Activated effector memory CD4-positive, alpha-beta T cell treated with anti-CD3 and anti-CD28 coated beads, Interleukin-2, amount 50 U/mL, for 16 hours (primary cell): ENCODE data around the gene KCNN3.
A peak's percentile ranks its signal among the peaks of the same experiment; 100 is the strongest.

Experiments used
- DNase-seq: peaks from one replicate; pipeline ENCODE4 v3.0.0-alpha.2; 2020

KCNN3 gene

GRCh38 chr1:154786804-154787570 lies 83.1 kb downstream of the KCNN3 start:
- peak; percentile 46 for DNase-seq

DNA sequence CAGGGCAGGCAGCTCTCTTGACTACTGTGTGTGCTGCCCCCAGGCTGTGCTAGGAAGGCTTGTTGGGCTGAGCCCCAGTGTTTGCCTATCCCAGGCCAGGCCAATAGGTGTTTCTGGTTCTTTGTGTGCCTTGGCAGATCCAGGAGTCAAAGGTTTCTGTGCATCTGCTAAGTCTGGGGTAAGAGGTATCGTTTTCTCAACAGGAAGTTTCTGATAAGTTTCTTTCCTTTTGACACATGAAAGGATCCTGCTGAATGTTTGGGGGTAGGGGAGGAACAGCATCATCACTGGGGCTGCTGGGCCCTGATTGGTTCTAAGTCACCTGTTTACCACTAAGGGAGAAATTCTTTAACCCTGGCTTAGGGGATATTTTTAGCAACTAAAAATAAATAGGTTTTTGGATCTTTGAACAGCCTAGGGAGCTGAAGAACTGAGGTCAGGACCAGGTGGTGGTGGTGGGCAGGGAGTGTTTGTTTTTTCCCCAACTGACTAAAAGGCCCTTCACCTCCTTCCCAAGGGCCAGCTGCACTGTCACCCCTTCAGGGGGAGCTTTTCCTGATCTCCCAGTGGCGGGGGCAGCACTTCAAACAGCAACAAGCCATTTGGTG lies 85.1 kb downstream of the KCNN3 start:
- DNase-seq, result peak; percentile 69

GRCh38 chr1:154784416-154784815 lies 85.7 kb downstream of the KCNN3 start:
- peak; percentile 58 for DNase-seq

DNA sequence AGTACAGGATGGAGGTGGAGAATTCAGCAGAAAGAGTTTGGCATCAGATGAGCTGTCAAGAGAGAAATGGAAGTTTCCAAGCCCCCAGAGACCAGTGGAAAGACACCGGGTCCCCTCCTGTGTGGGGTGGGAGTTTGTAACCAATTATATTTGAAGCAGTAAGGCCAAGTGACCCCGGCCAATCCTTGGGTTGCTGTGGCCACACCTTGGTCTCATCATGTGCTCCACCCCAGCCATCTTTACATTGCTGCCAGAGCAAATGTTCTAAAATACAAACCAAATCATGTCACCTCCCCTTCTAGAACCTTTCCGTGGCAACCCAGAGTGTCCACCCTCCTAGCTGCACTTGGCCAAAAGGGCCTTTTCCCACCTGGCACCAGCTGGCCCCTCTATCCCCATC lies 86.1 kb downstream of the KCNN3 start:
- DNase-seq, result no peak

- peak; percentile 22 for DNase-seq
Measured at GRCh38 chr1:154780541-154780940, 89.5 kb downstream of the KCNN3 start.

DNA sequence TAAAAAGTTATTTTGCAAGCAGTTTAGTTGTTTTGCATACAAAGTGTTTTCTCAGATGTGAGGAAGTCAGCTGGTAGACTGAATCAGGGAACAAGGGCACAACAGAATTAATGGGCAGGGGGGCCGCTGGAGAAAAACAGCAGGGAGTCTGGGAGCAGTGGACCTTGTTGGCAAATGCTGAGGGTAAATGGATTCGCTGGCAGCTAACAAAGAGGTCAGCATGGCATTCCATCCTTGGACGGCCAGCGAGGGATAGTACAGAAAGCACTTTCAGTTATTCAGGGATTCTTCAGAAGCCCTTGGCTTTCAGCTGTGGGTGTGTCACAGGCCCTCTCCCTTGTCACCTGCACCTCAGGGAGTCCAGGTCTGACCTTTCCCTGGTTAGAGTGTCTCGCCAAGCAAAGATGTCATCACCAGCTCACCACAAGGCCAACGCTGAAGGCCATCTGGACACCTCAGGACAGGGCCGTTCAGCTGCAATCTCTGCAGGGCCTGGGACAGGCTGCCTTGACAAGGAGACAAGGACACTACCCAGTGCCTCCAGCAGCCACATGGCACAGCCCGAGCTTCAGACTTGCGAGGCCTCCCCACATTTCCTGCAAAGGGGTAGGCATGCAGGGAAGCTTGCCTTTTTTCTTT lies 90.4 kb downstream of the KCNN3 start:
- peak; percentile 50 for DNase-seq

- peak; percentile 33 for DNase-seq
Measured at GRCh38 chr1:154778944-154779343, 91.1 kb downstream of the KCNN3 start.

DNA sequence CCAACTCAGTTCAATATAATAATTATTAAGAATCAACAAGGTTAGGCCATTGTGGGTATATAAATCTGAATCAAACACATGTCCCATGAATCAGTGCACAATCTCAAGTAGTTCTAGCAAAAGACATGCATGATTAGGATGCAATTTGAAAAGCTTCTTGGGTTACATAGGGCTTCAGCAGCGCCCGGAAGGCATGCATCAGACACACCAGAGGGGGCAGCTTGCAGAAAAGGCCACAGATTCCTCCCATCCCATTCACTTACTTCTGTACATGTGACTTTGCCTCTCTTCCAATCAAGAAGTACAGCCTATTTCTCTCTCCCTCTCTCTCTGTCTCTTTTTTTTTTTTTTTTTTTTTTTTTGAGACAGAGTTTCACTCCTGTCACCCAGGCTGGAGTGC lies 91.8 kb downstream of the KCNN3 start:
- no peak for DNase-seq

DNA sequence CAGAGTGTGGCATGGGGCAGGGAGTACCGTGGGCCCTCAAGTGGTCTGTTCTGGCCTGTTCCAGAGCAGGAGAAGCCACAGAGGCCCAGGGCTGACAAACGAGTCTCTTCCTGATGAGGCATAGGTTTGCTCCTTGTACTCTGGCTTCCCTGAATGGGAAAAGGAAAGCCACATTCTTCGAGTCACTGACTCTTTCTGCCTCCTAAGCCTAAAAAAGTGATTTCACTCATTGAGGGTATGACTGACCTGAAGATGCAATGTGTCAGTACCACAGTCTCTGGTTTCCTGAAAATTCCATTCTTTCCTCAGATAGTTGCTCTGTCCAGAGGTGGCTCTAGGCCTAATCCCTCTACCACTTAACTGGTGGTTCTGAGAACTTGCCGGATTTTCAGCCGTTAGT lies 92.3 kb downstream of the KCNN3 start:
- no peak for DNase-seq

DNA sequence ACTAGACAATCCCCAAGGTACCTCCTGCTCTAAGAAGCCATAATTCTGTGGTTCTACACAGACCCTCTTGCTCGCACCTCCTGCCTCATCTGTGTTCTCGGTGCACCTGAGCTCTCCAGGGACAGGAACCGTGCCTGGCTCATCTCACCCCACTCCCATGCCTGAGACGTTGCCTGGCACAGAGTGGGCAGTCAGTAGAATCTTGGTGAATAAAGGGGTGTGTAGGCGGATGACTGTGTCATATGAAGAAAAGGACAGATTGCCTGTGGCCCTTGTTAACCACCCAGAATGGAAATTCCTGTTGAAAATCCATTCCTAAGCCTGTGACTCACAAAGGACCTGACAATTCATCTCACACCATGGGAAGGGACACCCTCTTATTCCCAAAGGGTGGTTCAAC lies 92.9 kb downstream of the KCNN3 start:
- DNase-seq, result peak; percentile 55

DNA sequence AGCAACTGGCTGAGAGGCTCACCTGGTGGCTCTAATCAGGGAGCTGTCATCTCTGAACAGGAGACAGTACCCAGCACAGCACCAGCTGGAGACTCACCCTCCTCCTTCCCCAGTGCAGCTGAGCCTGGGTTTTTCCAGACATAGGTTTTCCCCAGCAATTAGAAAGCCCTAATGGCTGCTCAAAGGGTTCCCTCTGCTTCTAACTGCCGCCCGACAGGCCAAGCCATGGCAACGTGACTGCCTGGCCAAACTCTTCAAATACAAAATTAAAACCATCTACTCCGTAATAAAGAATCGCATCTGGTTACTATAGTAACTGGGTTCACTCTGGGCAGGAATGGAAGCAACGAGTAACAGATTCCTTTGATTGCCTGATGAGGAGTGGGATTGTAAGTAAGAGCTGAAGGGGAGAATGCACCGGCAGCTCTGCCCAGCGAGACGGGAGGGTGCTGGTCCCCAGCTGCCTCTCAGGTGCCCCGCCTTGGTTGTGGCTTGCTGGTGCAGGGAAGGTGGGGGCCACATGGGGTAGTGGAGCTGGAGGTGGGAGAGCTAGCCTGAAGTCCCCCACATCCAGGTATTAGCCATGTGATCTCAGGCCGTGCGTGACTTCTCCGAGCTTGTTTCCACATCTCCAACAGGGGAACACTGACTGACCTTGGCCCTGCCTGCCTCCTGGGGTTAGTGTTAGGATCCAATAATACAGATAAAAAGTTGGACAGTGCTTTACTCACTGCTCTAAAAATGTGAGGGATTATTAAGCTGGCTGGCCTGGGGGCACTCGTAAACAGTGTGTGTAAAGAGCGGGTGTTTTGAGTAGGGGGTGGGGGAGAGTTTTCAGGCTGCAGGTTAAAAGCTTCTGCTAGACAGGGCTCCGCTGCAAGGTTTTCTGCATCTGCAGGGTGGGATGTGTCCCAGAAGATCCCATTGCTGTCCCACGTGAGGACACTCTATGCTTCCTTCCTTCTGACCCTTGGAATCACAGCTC lies 94.2 kb downstream of the KCNN3 start:
- DNase-seq, result peak; percentile 43

DNA sequence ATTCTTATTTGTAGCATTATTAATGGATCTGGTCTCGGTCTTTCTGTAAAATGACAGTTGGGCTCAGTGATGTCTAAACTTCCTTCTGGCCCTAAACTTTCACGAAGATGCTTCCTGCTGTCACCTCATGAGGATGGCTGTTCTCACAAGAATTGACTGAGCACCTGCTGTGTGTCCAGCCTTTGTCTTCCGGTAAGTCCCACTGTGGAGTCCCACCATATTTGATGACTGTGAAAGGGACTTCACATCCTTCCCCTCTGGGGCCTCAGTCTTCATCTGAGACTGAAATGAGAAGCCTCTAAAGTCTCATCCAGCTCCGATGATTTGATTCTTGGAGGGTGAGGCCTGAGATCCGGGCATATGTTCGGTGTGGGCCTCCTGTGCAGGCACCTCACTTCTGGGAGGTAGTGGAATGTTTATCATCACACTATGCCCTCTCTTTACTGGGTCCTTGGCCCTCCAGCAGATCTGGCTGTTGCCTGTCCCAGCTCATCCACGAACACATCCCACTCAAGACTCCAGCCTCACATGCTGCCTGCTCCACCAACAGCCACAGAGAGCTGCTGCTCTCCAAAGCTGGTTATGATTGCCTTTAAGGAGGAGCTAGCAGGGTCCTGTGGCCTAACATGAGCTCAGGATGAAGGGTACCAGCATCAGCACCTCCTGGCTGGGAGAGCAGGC lies 95.8 kb downstream of the KCNN3 start:
- peak; percentile 30 for DNase-seq

- DNase-seq, result peak; percentile 27
Measured at GRCh38 chr1:154773551-154773950, 96.5 kb downstream of the KCNN3 start.

DNA sequence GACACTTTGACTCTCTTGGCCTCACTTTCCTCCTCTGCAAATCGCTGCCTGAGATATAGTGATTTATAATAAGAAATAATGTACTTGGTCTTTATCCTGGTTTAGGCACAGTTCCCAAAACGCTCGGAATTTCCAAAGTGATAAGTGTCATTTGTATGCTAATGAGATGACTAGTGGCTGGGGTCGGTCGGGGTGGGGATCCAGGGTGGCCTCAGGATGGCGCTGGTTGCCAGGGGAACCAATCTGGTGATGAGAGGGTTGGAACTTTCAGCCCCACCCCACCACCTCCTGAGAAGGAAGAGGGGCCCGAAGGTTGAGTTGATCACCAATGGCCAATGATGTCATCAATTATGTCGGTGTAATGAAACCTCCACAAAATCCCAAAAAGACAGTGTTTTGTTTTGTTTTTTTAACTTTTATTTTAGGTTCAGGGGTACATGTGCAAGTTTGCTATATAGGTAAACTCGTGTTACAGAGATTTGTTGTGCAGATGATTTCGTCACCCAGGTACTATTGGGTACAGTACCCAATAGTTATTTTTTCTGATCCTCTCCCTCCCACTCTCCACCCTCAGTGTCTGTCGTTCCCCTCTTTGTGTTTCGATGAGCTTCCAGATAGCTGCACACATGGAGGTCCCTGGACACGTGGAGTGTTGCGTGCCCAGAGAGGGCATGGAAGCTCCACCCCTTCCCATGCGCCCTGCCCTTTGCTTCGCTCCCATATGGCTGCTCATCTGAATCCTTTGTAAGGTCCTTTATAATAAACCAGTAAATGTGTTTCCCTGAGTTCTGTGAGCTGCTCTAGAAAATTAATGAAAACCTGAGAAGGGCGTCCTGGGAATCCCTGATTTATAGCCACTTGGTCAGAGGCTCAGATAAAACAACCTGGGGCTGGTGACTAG lies 97.2 kb downstream of the KCNN3 start:
- peak; percentile 63 for DNase-seq

DNA sequence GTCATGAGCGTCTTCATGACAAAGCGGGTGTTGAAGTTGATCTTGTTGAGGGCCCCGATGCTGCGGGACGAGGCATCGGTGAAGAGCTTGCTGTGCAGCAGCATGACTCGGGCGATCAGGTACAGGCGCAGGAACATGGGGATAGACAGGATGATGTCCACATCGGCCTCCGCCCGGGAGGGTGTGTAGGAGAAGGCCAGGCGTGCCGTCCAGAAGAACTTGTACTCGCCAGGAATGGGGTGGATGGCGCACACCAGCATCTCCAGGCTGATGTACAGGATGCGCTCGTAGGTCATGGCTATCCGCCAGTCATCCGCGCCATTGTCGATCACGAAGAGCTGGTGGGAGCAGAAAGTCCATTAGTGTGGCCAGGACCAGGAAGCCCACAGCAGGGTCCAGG lies 98.0 kb downstream of the KCNN3 start:
- DNase-seq, result peak; percentile 51

DNA sequence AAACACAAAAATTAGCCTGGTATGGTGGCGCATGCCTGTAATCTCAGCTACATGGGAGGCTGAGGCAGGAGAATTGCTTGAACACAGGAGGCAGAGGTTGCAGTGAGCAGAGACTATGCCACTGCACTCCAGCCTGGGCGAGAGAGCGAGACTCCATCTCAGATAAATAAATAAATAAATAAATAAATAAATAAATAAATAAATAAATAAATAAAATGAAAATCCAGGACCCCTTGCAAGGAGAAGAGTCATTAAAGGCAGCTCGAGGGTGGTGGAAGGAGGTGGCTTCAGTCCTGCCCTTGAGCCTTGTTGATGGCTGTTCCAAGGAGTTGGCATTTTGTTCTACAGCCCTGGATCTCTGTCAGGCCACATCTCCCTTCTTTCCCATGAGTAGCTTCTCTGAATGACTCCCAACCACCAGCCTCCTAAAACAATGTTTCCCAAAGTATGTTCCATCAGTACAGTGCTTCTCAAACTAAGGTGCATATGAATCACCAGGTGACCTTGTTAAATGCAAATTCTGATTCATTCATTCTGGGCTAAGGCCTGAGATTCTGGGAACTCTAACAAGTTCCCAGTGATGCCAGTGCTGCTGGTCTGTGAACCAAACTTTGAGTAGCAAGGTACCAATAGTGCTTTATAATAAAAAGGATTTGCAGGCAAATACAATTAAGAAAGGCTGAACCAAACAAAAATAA lies 99.0 kb downstream of the KCNN3 start:
- peak; percentile 30 for DNase-seq

DNA sequence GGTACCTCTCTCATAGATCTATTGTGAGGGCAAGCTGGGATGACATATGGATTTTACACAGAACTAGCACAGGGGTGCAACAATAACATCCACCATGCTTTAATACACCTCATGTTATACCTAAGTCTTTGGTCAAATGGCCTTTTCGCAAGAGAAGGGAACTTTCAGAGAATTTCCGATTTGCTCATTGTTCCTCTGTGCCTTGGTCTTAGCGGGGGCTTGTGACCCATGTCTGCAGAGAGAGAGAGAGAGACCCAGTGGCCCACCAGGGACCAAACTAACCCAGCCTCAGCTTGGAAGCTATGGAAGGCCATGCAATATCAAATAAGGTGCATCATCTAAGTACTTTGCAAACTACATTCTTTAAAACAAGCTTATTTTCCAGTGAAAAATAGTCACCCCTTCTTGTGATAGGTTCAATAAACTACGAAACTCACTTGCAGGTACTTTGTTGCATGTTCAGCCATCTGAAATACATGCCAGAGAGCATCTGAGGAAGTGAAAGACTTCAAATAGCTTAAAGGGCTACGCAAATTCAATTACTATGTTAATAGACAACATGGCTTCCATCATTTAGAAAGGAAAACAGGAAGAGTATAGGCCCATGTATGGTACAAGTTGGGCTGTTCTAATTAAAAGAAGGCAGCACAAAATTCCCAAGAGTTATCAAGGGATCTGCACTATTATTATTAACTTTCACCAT lies 100.7 kb downstream of the KCNN3 start:
- DNase-seq, result no peak

- peak; percentile 53 for DNase-seq
Measured at GRCh38 chr1:154768456-154769125, 101.5 kb downstream of the KCNN3 start.
